LoVo (cell line): ENCODE measurements around the gene GNG14.
A peak's percentile ranks its signal among the peaks of the same experiment; 100 is the strongest.
"Not testable (repeated sequence)": the region's sequence is repeated elsewhere in the genome, so short reads cannot be mapped to it uniquely, and the experiment has no call there.

Experiments used
- DNase-seq: peaks from one replicate; pipeline ENCODE4 v3.0.0-alpha.2; 2016; ENCODE audit warnings: low spot score

The GNG14 gene

GRCh38 chr19:12723641-12724426 is 36.0 kb downstream of the GNG14 start, which contains the start of gene TNPO2:
Gene TNPO2 (minus strand): TSS chr19:12723932. CDS start chr19:12720977, 2,955 bp downstream.
- peak; percentile 67 for DNase-seq

GRCh38 chr19:12725612-12726011 is 37.8 kb downstream of the GNG14 start:
- not testable (repeated sequence) for DNase-seq

GRCh38 chr19:12726988-12727316 is 39.2 kb downstream of the GNG14 start:
- DNase-seq: no peak

- DNase-seq: no peak
Observed at GRCh38 chr19:12727745-12728433, 40.1 kb downstream of the GNG14 start.

GRCh38 chr19:12730064-12730463 is 42.3 kb downstream of the GNG14 start:
- DNase-seq: no peak

GRCh38 chr19:12731337-12731736 is 43.5 kb downstream of the GNG14 start:
- DNase-seq: no peak

GRCh38 chr19:12733369-12734214 is 45.8 kb downstream of the GNG14 start:
- peak; percentile 29 for DNase-seq

GRCh38 chr19:12736995-12737834 is 49.4 kb downstream of the GNG14 start, which contains the start of gene GET3:
Gene GET3 (plus strand): TSS chr19:12737497. CDS start chr19:12737506, 9 bp downstream.
- peak; percentile 99 for DNase-seq

GRCh38 chr19:12737835-12738351 is 50.1 kb downstream of the GNG14 start:
- DNase-seq: no peak
